ENCODE measurements around the gene ARHGEF7.

ARHGEF7 gene

DNA sequence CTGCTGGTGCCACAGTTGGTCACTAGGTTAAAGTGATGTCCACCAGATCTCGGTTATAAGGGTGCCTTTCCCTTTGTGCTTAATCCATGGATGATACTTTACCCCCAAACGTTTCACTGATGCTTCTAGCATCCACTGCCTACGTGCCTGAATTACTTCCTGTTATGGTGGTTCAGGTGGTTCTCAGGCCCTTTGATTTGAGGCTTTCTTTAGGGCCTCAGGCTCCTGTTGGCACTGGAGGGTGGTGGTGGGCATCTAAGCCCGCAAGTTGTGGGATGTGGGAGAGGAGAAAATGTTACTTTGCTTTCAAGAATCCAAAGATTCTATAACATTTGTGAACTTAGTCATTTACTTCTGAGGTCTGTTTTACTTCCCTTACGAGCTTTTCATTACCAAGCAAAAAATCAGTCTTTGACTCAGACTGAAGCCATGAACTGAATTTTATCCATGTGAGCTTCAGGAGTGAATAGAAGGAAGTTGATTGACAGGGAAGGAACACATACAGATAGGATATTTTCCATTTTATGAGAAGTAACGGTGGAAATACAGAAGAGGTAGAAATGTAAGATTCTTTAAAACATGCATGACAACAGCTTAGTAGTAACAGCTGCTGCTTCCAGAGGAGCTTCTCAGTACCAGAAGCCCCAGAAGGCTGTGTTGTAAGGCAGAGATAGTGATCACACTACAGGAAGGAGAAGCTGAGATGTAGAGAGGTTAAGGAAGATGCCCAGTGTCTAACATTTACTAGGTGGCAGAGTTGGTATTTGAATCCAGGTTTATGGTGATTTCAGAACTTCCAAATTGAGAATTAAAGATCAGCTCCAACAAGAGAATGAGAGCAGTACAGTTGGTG, 65.0 kb downstream of the ARHGEF7 start:
- no peak for DNase-seq (ENCODE audit: extremely low read depth, insufficient read length)
- Histone ChIP-seq H3K27me3 (replicated peaks; ENCODE audit: control insufficient read depth, insufficient read depth, low read length) (no peaks in the 10 kb centered on the region), H3K4me3 (replicated peaks; ENCODE audit: low read depth, low read length) (no peak overlapping the region), H3K36me3 (ENCODE audit: control insufficient read depth, insufficient read depth, low read length) (peaks cover 7% of the 10 kb centered on the region)
- TF ChIP-seq, protein P1, sequence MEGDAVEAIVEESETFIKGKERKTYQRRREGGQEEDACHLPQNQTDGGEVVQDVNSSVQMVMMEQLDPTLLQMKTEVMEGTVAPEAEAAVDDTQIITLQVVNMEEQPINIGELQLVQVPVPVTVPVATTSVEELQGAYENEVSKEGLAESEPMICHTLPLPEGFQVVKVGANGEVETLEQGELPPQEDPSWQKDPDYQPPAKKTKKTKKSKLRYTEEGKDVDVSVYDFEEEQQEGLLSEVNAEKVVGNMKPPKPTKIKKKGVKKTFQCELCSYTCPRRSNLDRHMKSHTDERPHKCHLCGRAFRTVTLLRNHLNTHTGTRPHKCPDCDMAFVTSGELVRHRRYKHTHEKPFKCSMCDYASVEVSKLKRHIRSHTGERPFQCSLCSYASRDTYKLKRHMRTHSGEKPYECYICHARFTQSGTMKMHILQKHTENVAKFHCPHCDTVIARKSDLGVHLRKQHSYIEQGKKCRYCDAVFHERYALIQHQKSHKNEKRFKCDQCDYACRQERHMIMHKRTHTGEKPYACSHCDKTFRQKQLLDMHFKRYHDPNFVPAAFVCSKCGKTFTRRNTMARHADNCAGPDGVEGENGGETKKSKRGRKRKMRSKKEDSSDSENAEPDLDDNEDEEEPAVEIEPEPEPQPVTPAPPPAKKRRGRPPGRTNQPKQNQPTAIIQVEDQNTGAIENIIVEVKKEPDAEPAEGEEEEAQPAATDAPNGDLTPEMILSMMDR (IDR thresholded peaks at IDR 0.05; ENCODE audit: insufficient read depth, low read length, poor library complexity, severe bottlenecking) = no peak

DNA sequence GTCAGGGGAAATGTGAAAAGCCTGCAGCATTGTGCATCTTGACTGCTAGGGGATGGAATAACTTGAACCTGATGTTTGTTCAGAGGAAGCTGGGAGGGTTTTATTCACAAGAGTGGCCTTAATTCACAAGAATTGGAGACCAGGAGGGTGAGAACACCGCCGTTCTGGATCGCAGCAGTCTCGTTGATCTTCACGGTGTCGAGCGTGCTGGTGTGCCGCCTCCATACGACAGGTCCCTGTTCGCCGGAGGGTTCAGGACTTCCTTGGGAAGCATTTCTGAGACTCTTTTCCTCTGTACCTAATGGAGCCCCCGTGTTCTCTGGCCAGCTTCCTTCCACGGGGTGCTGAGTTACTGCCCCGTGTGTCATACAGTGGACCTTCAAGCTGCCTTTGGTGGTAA, 66.9 kb downstream of the ARHGEF7 start:
- H3K27me3 ChIP-seq (replicated peaks; ENCODE audit: control insufficient read depth, insufficient read depth, low read length) = no peaks in the 10 kb centered on the region
- no peak for DNase-seq (ENCODE audit: extremely low read depth, insufficient read length)
- H3K36me3 ChIP-seq (ENCODE audit: control insufficient read depth, insufficient read depth, low read length) = peaks cover 5% of the 10 kb centered on the region
- TF ChIP-seq, protein P1 (IDR thresholded peaks at IDR 0.05; ENCODE audit: insufficient read depth, low read length, poor library complexity, severe bottlenecking) = no peak
- no peak overlapping the region for H3K4me3 ChIP-seq (replicated peaks; ENCODE audit: low read depth, low read length)

DNA sequence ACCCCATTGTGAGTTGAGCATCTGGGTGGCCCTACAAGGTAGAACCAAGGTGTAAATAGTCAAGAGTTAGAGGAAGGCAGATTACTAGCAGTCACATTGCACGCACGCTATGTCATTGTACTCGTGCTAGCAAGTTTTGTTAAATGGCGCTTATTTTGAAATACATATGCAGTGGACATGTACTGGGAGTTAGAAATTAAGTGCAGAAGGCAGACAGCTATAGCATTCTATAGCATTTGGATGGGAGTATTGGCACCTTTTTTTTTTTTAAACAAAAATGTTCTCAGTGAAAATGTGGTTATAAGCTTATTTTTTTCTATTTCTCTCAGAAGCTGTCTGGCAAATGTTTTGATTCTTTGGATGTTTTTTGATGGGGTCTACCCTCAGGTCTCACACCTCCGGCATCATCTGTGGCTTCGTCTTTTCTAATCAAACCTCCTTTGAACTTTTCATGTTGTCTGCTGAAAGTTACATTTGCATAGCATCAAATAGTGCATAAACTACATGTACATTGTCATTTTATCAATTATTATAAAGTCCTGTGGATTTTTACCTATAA, 68.1 kb downstream of the ARHGEF7 start:
- no peak for DNase-seq (ENCODE audit: extremely low read depth, insufficient read length)
- Histone ChIP-seq H3K4me3 (replicated peaks; ENCODE audit: low read depth, low read length) (no peak overlapping the region), H3K27me3 (replicated peaks; ENCODE audit: control insufficient read depth, insufficient read depth, low read length) (no peaks in the 10 kb centered on the region), H3K36me3 (ENCODE audit: control insufficient read depth, insufficient read depth, low read length) (no peaks in the 10 kb centered on the region)
- TF ChIP-seq, protein P1 (IDR thresholded peaks at IDR 0.05; ENCODE audit: insufficient read depth, low read length, poor library complexity, severe bottlenecking) = no peak

DNA sequence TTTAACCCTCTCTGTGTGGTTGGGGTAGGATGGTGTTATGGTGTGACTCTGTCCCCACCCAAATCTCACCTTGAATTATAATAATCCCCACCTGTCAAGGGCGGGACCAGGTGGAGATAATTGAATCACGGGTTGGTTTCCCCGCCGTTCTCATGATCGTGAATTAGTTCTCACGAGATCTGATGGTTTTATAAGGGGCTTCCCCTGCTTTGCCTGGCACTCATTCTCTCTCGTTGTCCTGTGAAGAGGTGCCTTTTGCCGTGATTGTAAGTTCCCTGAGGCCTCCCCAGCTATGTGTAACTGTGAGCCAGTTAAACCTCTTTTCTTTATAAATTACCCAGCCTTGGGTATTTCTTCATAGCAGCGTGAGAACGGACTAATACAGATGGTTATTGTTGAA, 68.8 kb downstream of the ARHGEF7 start:
- Histone ChIP-seq H3K36me3 (ENCODE audit: control insufficient read depth, insufficient read depth, low read length) (no peaks in the 10 kb centered on the region), H3K4me3 (replicated peaks; ENCODE audit: low read depth, low read length) (peak overlapping the region; percentile 50), H3K27me3 (replicated peaks; ENCODE audit: control insufficient read depth, insufficient read depth, low read length) (no peaks in the 10 kb centered on the region)
- no peak for DNase-seq (ENCODE audit: extremely low read depth, insufficient read length)
- TF ChIP-seq, protein P1 (IDR thresholded peaks at IDR 0.05; ENCODE audit: insufficient read depth, low read length, poor library complexity, severe bottlenecking) = no peak

DNA sequence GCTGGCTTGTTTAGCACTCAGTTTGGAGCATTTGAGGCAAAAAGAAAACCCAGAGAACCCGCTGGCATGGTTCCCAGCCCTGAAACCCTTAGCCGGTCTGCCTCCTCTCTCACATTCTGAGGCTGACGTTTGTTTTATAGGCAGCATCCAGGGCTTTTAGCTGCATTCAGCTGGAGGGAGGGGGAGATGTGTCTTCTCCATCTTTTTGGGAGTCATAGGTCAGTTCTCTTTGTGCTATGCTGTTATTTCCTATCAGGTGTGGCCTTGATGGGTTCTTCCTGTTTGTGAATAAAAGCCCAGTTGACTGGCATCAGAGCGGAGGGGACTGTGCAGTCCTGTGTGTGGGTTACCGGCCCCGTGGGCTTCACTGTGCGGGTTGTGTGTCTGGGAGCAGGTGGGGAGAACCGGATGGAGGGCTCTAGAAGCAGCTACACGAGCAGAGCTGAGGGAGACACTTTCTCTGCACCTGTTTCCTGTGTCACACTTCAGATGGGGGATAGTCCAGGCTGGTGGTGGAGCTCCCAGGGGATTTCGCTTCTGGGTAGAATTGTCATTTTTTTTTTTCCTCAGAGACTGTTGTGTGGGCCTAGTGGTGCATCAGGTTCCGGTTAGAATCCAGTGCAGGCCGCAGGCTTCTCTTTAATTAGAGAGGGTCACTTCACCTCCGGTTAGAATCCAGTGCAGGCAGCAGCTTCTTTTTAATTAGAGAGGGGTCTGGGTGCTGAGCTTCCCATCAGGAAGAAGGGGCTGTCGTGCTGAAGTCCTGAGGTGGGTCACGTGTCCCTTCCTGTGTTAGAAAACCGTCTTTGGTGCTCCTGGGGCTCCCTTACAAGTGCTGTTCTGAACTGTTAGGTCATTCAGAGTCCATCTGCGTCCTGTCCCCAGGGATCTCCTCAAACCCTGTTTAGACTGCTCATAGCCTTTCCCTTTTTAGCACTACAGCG, 69.6 kb downstream of the ARHGEF7 start:
- peak; percentile 82 for DNase-seq (ENCODE audit: extremely low read depth, insufficient read length)
- no peaks in the 10 kb centered on the region for H3K27me3 ChIP-seq (replicated peaks; ENCODE audit: control insufficient read depth, insufficient read depth, low read length)
- TF ChIP-seq, protein P1 (IDR thresholded peaks at IDR 0.05; ENCODE audit: insufficient read depth, low read length, poor library complexity, severe bottlenecking) = no peak
- H3K4me3 ChIP-seq (replicated peaks; ENCODE audit: low read depth, low read length) = peak overlapping the region; percentile 70
- no peaks in the 10 kb centered on the region for H3K36me3 ChIP-seq (ENCODE audit: control insufficient read depth, insufficient read depth, low read length)

Data from GM06990 (cell line).